GM23338 (cell line): ENCODE results near the gene SYNE2.

ENCODE experiments used
- CREB1 ChIP-seq: fragments of 250-450 bp; sonication (Bioruptor Pico); IDR thresholded peaks from 2 replicates; pipeline ENCODE4 v1.5.0; 2020; ENCODE audit warnings: low read depth, mild to moderate bottlenecking, moderate library complexity
- CTCF ChIP-seq, 2 experiments: fragments of 200-600 bp in 1 of 2; sonication (generic) in 1 of 2; conservative IDR thresholded peaks; 2 replicates each; pipeline versions ENCODE4 v1.5.1 to v1.6.1; 2016 to 2017; ENCODE audit warnings: antibody characterized with exemption in 2 of 2, low read depth in 2 of 2, mild to moderate bottlenecking in 2 of 2, moderate library complexity in 1 of 2
- POLR2AphosphoS5 ChIP-seq: IDR thresholded peaks from 2 replicates; pipeline ENCODE4 v1.6.1; 2016; ENCODE audit warnings: antibody characterized with exemption, low read depth

- TF ChIP-seq CTCF (conservative IDR thresholded peaks at IDR 0.05; ENCODE audit: low read depth in 2 of 2) (no peak), POLR2AphosphoS5 (no peak), CREB1 (no peak)
These were observed 227.6 kb downstream of the SYNE2 start for GRCh38 chr14:64080452-64080851.
